Activated naive CD4-positive, alpha-beta T cell treated with anti-CD3 and anti-CD28 coated beads, Interleukin-2, amount 10 ng/mL, durations not matched to agents 7 days and 5 days (primary cell): ENCODE data around the gene MEP1B.

ENCODE experiments used
- CTCF ChIA-PET: fragments of 350-600 bp; sonication (Branson Sonifier 250); formaldehyde crosslinking; loops from one replicate; lab custom pipeline; 2021; ENCODE audit warnings: antibody characterized with exemption; lab: Charles Lee
- DNase-seq: peaks from one replicate; pipeline ENCODE4 v3.0.0-alpha.2; 2020
- H3K27ac Mint-ChIP-seq: one replicate; pipeline ENCODE4 v1.8.0; 2021; ENCODE audit warnings: mild to moderate bottlenecking, moderate library complexity, mixed read lengths
- H3K27me3 Mint-ChIP-seq: one replicate; pipeline ENCODE4 v1.8.0; 2021; ENCODE audit warnings: mild to moderate bottlenecking, mixed read lengths
- H3K36me3 Mint-ChIP-seq: one replicate; pipeline ENCODE4 v1.8.0; 2021; ENCODE audit warnings: mixed read lengths
- H3K4me1 Mint-ChIP-seq: one replicate; pipeline ENCODE4 v1.8.0; 2021; ENCODE audit warnings: mixed read lengths
- H3K4me3 Mint-ChIP-seq: one replicate; pipeline ENCODE4 v1.8.0; 2021; ENCODE audit warnings: mild to moderate bottlenecking, moderate library complexity, mixed read lengths
- H3K9me3 Mint-ChIP-seq: one replicate; pipeline ENCODE4 v1.8.0; 2021; ENCODE audit warnings: mixed read lengths

Gene MEP1B

DNA sequence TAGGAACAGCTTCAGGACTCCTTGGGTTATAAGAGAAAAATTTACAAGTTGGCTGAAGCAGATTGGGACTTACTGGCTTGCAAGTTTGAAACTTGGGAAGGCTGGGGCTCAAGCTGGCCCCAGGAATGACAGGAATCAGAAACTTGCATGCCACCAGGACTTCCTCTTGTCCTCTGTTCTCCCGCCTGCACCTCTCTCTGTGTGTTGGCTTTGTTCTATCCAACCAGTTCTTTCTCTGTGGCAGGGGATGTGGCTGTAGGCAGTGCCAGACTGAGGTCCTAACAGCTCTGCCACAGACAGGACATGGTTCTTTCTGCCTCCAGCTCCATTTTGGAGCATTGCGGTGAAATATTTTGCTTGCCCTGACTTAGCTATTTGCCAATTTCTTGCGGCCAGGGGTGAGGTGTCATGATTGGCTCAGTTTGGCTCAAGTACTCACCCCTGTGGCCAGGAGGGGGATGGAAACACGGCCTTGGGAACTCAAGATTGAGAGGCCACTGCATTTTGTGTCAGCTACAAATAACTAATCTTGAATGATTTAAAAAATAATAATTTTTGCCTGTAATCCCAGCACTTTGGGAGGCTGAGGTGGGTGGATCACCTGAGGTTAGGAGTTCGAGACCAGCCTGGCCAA is 48.9 kb downstream of the MEP1B start:
- Mint-ChIP-seq H3K36me3 (no peaks in the 10 kb centered on the region), H3K4me3 (no peak overlapping the region), H3K4me1 (no peaks in the 10 kb centered on the region), H3K27me3 (peaks cover 16% of the 10 kb centered on the region), H3K27ac (no peak overlapping the region), H3K9me3 (peaks cover 2% of the 10 kb centered on the region)
- DNase-seq, result no peak
- CTCF ChIA-PET, result no interaction called here

DNA sequence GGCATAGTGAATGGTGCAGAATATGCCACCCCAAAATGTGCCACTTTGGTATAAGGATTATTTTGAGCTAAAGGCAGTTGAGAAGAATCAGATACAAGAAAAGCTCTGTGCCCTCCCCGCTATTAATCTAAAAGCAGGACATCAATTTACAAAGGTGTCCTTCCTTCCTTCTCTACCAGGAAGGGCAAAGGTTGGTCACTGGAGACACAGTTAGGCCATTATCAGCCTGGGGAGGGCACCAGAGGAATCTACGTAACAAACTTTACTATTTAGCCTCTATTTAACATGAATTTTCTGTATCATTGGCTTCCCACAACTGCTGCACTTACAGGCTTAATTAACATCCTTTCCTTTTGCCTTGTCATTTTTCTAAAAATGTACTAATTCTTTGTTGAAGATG is 52.6 kb downstream of the MEP1B start:
- Mint-ChIP-seq H3K27ac (no peak overlapping the region), H3K4me1 (no peaks in the 10 kb centered on the region), H3K4me3 (no peak overlapping the region), H3K9me3 (no peaks in the 10 kb centered on the region), H3K36me3 (no peaks in the 10 kb centered on the region), H3K27me3 (peaks cover 11% of the 10 kb centered on the region)
- CTCF ChIA-PET, result interaction anchor here (0.6 kb wide), 1 partner anchor 221 kb away, joined by 3 read pairs; no protein-coding TSS in a partner anchor
- DNase-seq, result no peak

DNA sequence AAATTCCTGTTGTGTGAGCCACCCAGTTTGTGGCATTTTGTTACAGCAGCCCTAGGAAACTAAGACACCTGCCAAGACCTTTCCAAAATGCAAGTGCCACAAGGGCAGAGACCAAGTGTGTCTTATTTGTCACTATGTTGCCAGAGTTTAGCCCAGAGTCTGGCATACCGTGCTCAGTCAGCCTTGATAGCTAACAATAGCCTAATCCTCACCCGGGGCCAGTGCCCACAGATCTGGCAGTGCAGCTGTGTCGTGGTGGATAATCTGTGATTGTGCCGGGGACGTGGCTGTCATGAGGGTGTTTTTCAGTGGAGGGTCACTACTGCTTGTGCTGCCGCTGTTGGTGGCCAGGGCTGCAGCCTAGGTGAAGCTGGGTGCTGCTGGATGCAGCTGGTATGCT is 53.5 kb downstream of the MEP1B start:
- H3K4me1 Mint-ChIP-seq, result no peaks in the 10 kb centered on the region
- no peak overlapping the region for H3K27ac Mint-ChIP-seq
- no peak overlapping the region for H3K4me3 Mint-ChIP-seq
- H3K27me3 Mint-ChIP-seq, result peaks cover 14% of the 10 kb centered on the region
- no peak for DNase-seq
- CTCF ChIA-PET, result no interaction called here
- H3K36me3 Mint-ChIP-seq, result no peaks in the 10 kb centered on the region
- no peaks in the 10 kb centered on the region for H3K9me3 Mint-ChIP-seq

GRCh38 chr18:32244881-32245280 is 55.0 kb downstream of the MEP1B start:
- CTCF ChIA-PET, result no interaction called here
- no peak overlapping the region for H3K27ac Mint-ChIP-seq
- H3K4me1 Mint-ChIP-seq, result no peaks in the 10 kb centered on the region
- no peak for DNase-seq
- H3K9me3 Mint-ChIP-seq, result no peaks in the 10 kb centered on the region
- H3K36me3 Mint-ChIP-seq, result no peaks in the 10 kb centered on the region
- H3K4me3 Mint-ChIP-seq, result no peak overlapping the region
- H3K27me3 Mint-ChIP-seq, result peaks cover 9% of the 10 kb centered on the region

DNA sequence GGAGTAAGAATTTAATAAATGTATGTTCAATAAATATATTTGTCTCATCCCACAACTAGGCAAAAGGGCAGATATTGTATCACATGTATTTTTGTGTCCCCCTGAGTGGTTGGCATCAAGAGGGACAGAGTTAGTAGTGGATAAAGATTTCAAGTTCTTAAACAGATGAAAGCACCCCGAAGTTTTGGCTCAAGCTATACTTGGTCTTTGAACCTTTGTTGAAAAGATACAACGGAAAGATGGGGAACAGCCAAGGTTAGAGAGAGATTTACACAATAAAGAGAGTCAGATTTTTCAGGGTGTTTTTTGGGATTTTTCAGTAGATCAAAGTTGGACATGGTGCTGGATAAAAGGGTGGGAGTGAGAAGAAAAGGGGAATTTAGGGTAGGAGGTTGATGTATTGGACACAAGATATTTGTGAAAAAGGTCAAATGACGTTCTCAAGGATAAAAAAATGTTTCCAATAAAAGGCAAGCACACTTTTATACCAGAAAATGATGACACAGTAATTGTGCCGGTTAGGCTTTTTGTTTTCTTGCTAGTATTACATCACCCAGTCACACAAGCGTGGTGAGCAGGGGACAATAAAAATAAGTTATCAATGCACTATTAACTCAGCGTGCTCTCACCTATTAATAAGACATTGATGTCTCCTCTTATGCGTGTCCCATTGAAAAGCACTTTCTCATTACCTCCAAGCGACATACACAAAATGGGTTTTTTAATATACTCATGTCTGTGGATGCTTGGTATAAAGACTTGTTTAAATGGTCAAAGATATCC is 59.5 kb downstream of the MEP1B start:
- CTCF ChIA-PET, result interaction anchor here (1.5 kb wide), 1 partner anchor 22 kb away, joined by 4 read pairs; no protein-coding TSS in a partner anchor
- H3K27ac Mint-ChIP-seq, result no peak overlapping the region
- no peaks in the 10 kb centered on the region for H3K4me1 Mint-ChIP-seq
- no peaks in the 10 kb centered on the region for H3K9me3 Mint-ChIP-seq
- no peak overlapping the region for H3K4me3 Mint-ChIP-seq
- peaks cover 3% of the 10 kb centered on the region for H3K27me3 Mint-ChIP-seq
- no peaks in the 10 kb centered on the region for H3K36me3 Mint-ChIP-seq
- DNase-seq, result no peak

DNA sequence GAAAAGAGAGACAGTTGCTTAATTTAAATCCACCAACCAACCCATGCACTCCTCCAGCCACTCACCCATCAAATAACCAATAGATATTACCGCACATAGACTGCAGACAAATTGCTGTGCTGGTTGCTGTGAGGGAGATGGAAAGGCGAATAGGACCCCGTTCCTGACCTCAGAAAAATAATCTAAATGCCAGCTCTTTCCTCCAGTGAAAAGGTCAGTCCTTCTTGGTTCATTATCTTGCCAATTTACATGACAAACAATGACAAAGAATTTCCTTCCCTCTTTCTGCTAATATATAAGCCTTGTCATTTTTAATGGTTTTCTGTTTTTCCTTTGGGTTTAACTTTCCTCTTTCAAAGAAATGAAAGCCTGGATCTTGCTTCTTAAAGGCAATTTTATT is 61.6 kb downstream of the MEP1B start:
- H3K9me3 Mint-ChIP-seq, result no peaks in the 10 kb centered on the region
- H3K4me3 Mint-ChIP-seq, result no peak overlapping the region
- no peaks in the 10 kb centered on the region for H3K4me1 Mint-ChIP-seq
- no peak overlapping the region for H3K27ac Mint-ChIP-seq
- no peaks in the 10 kb centered on the region for H3K36me3 Mint-ChIP-seq
- H3K27me3 Mint-ChIP-seq, result peaks cover 3% of the 10 kb centered on the region
- no peak for DNase-seq
- CTCF ChIA-PET, result no interaction called here

DNA sequence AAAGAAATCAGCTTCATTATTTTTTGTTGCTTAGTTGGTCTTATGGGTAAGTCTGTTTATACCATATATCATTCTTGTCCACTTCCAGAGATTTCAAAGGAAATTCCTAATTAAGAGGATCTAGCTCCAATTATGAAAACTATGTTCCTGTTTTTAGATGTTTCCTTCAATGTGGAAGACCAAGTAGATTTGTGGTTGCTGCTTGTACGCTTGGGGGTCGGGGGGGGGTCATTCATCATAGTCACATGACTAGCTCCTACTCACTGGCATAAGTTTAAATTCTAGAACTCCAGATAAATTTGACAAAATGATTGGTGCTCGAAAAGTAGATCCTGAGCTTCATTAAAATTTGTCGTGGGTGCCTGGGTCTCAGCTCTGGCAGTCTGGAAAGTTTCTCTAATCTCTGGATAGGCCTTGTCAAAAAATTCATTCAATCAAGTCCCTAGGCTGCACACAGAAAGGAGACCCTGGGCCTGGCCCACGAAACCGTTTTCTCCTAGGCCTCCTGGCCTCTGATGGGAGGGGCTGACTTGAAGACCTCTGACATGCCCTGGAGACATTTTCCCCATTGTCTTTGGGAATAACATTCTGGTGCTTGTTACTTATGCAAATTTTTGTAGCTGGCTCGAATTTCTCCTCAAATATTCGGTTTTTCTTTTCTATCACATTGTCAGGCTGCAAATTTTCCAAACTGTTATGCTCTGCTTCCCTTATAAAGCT is 62.5 kb downstream of the MEP1B start:
- DNase-seq, result no peak
- no peaks in the 10 kb centered on the region for H3K4me1 Mint-ChIP-seq
- no peak overlapping the region for H3K4me3 Mint-ChIP-seq
- peaks cover 3% of the 10 kb centered on the region for H3K27me3 Mint-ChIP-seq
- no peak overlapping the region for H3K27ac Mint-ChIP-seq
- no peaks in the 10 kb centered on the region for H3K36me3 Mint-ChIP-seq
- H3K9me3 Mint-ChIP-seq, result no peaks in the 10 kb centered on the region
- CTCF ChIA-PET, result no interaction called here

- H3K4me3 Mint-ChIP-seq, result no peak overlapping the region
- no peak for DNase-seq
- peaks cover 4% of the 10 kb centered on the region for H3K27me3 Mint-ChIP-seq
- CTCF ChIA-PET, result interaction anchor here (1.6 kb wide), 1 partner anchor 16 kb away, joined by 7 read pairs; no protein-coding TSS in a partner anchor
- no peak overlapping the region for H3K27ac Mint-ChIP-seq
- H3K36me3 Mint-ChIP-seq, result no peaks in the 10 kb centered on the region
- no peaks in the 10 kb centered on the region for H3K9me3 Mint-ChIP-seq
- H3K4me1 Mint-ChIP-seq, result no peaks in the 10 kb centered on the region
Observed at GRCh38 chr18:32255570-32255969, 65.7 kb downstream of the MEP1B start.

DNA sequence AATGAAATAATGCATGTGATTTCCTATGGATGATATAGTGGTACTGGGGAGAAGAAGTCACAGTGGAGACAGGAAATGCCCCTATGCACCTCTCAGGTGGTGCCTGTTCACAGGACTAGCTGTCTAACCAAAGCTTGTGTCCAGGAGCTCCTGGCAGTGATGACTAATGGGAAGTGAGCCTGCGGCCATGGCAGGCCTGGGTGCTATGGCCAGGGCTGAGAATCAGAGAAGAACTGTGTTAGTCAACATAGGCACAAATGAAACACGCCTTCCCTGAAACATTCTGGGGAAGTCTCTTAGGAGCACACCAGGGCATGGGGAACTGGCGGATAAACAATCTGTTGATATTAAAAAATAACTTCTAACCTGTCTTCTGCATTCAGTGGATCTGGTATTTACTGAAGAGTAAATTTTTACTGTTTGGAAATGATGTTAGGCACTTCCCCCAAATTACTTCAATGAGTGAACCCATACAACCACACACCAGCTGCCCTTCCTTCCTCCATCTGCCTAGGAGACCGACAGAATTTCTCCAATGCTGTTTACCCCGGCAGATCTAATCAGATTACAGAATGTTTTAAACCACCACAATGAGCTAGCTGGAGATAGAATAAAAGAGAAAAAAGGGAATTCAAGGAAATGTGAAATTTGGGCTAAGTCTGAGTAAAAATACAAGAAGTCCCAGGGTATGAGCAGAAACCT is 67.4 kb downstream of the MEP1B start:
- CTCF ChIA-PET, result interaction anchor here (0.6 to 0.8 kb wide), 2 partner anchors 16 to 32 kb away, joined by 3 read pairs; no protein-coding TSS in a partner anchor
- no peak for DNase-seq
- Mint-ChIP-seq H3K27ac (no peak overlapping the region), H3K4me3 (no peak overlapping the region), H3K27me3 (peaks cover 4% of the 10 kb centered on the region), H3K36me3 (no peaks in the 10 kb centered on the region), H3K4me1 (no peaks in the 10 kb centered on the region), H3K9me3 (no peaks in the 10 kb centered on the region)

GRCh38 chr18:32258148-32258547 is 68.3 kb downstream of the MEP1B start:
- Mint-ChIP-seq H3K27me3 (peaks cover 4% of the 10 kb centered on the region), H3K27ac (no peak overlapping the region), H3K4me3 (no peak overlapping the region), H3K9me3 (no peaks in the 10 kb centered on the region), H3K36me3 (no peaks in the 10 kb centered on the region), H3K4me1 (no peaks in the 10 kb centered on the region)
- CTCF ChIA-PET, result no interaction called here
- DNase-seq, result no peak

- H3K27me3 Mint-ChIP-seq, result peaks cover 4% of the 10 kb centered on the region
- H3K4me3 Mint-ChIP-seq, result no peak overlapping the region
- H3K27ac Mint-ChIP-seq, result no peak overlapping the region
- CTCF ChIA-PET, result no interaction called here
- no peaks in the 10 kb centered on the region for H3K4me1 Mint-ChIP-seq
- H3K9me3 Mint-ChIP-seq, result no peaks in the 10 kb centered on the region
- H3K36me3 Mint-ChIP-seq, result no peaks in the 10 kb centered on the region
- DNase-seq, result no peak
Observed at GRCh38 chr18:32258558-32259204, 68.8 kb downstream of the MEP1B start.

DNA sequence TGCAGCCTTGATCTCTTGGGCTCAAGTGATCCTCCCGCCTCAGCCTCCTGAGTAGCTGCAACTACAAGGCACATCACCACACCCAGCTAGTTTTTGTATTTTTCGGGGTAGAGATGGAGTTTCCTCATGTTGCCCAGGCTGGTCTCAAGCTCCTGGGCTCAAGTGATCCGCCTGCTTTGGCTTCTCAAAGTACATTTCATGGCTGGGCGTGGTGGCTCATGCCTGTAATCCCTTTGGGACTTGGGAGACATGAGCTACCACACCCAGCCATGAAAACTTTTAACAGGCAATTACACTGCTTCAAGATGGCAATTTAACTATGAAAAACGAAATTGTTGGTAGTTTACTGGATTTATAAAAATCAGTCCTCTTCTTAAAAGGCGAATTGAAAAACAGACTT is 69.7 kb downstream of the MEP1B start:
- H3K4me3 Mint-ChIP-seq, result no peak overlapping the region
- no peak for DNase-seq
- no peak overlapping the region for H3K27ac Mint-ChIP-seq
- no peaks in the 10 kb centered on the region for H3K36me3 Mint-ChIP-seq
- no peaks in the 10 kb centered on the region for H3K4me1 Mint-ChIP-seq
- CTCF ChIA-PET, result interaction anchor here (2.1 kb wide), 1 partner anchor 12 kb away, joined by 7 read pairs; no protein-coding TSS in a partner anchor
- no peaks in the 10 kb centered on the region for H3K9me3 Mint-ChIP-seq
- H3K27me3 Mint-ChIP-seq, result peaks cover 4% of the 10 kb centered on the region

DNA sequence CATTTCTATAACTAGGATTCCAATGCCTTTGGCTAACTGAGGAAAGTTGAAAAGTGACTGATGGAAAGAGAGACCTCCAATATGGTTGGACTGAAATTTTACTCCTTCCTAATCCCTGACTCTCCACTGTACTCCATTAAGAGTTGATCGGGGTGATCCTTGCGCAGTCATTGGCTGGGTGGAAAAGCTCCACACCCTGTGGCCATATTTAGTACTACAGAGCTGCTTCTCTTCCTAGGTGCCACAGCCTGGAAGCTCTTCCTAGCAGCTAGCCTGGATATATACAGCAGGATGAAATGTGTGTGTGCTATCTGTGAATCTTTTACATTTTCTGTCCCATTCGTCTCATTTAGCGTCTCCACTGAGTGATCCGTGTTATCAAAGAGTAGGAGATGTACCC is 71.2 kb downstream of the MEP1B start:
- CTCF ChIA-PET, result interaction anchor here (1.2 to 2.1 kb wide), 2 partner anchors 11 to 15 kb away, joined by 3 to 7 read pairs; no protein-coding TSS in a partner anchor
- H3K27me3 Mint-ChIP-seq, result peaks cover 4% of the 10 kb centered on the region
- H3K9me3 Mint-ChIP-seq, result no peaks in the 10 kb centered on the region
- H3K4me3 Mint-ChIP-seq, result no peak overlapping the region
- no peak overlapping the region for H3K27ac Mint-ChIP-seq
- no peak for DNase-seq
- no peaks in the 10 kb centered on the region for H3K36me3 Mint-ChIP-seq
- no peaks in the 10 kb centered on the region for H3K4me1 Mint-ChIP-seq
